Tibial nerve (tissue), 4 donors: ENCODE results near the gene ADI1. TPM values are rescaled to one million over a fixed set of nuclear protein-coding genes. Genes with fewer than 3 reads are reported as not detected.

Source experiments
- DNase-seq, 2 donors: peaks; one replicate each; pipeline ENCODE4 v3.0.0-alpha.2; 2019; ENCODE audit warnings: low spot score in 2 of 2
- H3K27ac ChIP-seq, 4 donors: fragments of 200-600 bp; sonication (generic) in 3 of 4; one replicate each; pipeline ENCODE4 v1.5.1; 2017 to 2019; ENCODE audit warnings: mild to moderate bottlenecking in 1 of 4
- H3K27me3 ChIP-seq, 2 donors: fragments of 200-600 bp; sonication (generic) in 1 of 2; one replicate each; pipeline versions ENCODE4 v1.5.1 to v1.6.0; 2017 to 2019
- H3K36me3 ChIP-seq, 3 donors: fragments of 200-600 bp; sonication (generic); one replicate each; pipeline ENCODE4 v1.5.1; 2018 to 2019
- H3K4me1 ChIP-seq, 4 donors: fragments of 200-600 bp; sonication (generic) in 3 of 4; one replicate each; pipeline ENCODE4 v1.5.1; 2017 to 2019
- H3K4me3 ChIP-seq, 4 donors: fragments of 200-600 bp; sonication (generic) in 3 of 4; one replicate each; pipeline ENCODE4 v1.5.1; 2017 to 2019; ENCODE audit warnings: mild to moderate bottlenecking in 1 of 4, moderate library complexity in 1 of 4
- H3K9me3 ChIP-seq, 4 donors: fragments of 200-600 bp; sonication (generic) in 3 of 4; one replicate each; pipeline ENCODE4 v1.5.1; 2017 to 2019
- EP300 ChIP-seq, 2 donors: sonication (generic); formaldehyde crosslinking; IDR thresholded peaks; one replicate each; pipeline ENCODE4 v1.6.1; 2017; ENCODE audit warnings: antibody characterized with exemption in 2 of 2, mild to moderate bottlenecking in 1 of 2
- POLR2A ChIP-seq, 2 donors: fragments of 450-650 bp; IDR thresholded peaks; one replicate each; pipeline ENCODE4 v1.6.1; 2017; ENCODE audit warnings: antibody characterized with exemption in 2 of 2, mild to moderate bottlenecking in 2 of 2, moderate library complexity in 2 of 2
- WGBS, 2 donors: methylation state at CpG; one replicate each; pipeline ENCODE4 v1.1.5; 2018; 5-methylcytosine and 5-hydroxymethylcytosine counted together
- total RNA-seq, 4 donors: library from RNA; depleted of rRNA; stranded (reverse); fragments of >200 nt; gene quantifications; one replicate each; pipeline ENCODE4 v1.1.0, GENCODE V29; 2016
- TF ChIP-seq, protein P1 (sequence below), 5 experiments: fragments of 200-600 bp in 3 of 5; fragments of 450-650 bp in 2 of 5; sonication (generic) in 3 of 5; IDR thresholded peaks; one replicate each; pipeline ENCODE4 v1.5.1; 2016 to 2019; ENCODE audit warnings: antibody characterized with exemption in 5 of 5, mild to moderate bottlenecking in 3 of 5, moderate library complexity in 2 of 5

ADI1 gene
- total RNA-seq, 4 donors from 2014 or later: 51.9 to 112 (median 106) TPM

- 91 to 94% methylated on average over 31 of the region's 31 CpGs for WGBS, 2 donors
- no peak for DNase-seq
- H3K4me3 ChIP-seq: no peak overlapping the region
- peak overlapping the region; percentile 78 to 95 (median 83) for H3K27ac ChIP-seq
- H3K4me1 ChIP-seq: peaks cover 6 to 70% (median 37%) of the 10 kb centered on the region in 4 donors
- peaks cover 0 to 69% (median 0%) of the 10 kb centered on the region in 3 donors for H3K36me3 ChIP-seq
- no peaks in the 10 kb centered on the region for H3K27me3 ChIP-seq
- TF ChIP-seq, protein P1, sequence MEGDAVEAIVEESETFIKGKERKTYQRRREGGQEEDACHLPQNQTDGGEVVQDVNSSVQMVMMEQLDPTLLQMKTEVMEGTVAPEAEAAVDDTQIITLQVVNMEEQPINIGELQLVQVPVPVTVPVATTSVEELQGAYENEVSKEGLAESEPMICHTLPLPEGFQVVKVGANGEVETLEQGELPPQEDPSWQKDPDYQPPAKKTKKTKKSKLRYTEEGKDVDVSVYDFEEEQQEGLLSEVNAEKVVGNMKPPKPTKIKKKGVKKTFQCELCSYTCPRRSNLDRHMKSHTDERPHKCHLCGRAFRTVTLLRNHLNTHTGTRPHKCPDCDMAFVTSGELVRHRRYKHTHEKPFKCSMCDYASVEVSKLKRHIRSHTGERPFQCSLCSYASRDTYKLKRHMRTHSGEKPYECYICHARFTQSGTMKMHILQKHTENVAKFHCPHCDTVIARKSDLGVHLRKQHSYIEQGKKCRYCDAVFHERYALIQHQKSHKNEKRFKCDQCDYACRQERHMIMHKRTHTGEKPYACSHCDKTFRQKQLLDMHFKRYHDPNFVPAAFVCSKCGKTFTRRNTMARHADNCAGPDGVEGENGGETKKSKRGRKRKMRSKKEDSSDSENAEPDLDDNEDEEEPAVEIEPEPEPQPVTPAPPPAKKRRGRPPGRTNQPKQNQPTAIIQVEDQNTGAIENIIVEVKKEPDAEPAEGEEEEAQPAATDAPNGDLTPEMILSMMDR (IDR thresholded peaks at IDR 0.05): no peak
- TF ChIP-seq EP300 (IDR thresholded peaks at IDR 0.05) (no peak), POLR2A (IDR thresholded peaks at IDR 0.05) (no peak)
- no peaks in the 10 kb centered on the region for H3K9me3 ChIP-seq
These were observed 50.9 kb downstream of the ADI1 start for GRCh38 chr2:3468296-3468988.

- TF ChIP-seq EP300 (IDR thresholded peaks at IDR 0.05): no peak
- TF ChIP-seq, protein P1 (IDR thresholded peaks at IDR 0.05): no peak
- TF ChIP-seq POLR2A (IDR thresholded peaks at IDR 0.05): no peak
- peak overlapping the region; percentile 78 to 95 (median 83) for H3K27ac ChIP-seq
- DNase-seq: no peak
- peaks cover 6 to 67% (median 37%) of the 10 kb centered on the region in 4 donors for H3K4me1 ChIP-seq
- no peaks in the 10 kb centered on the region for H3K27me3 ChIP-seq
- no peaks in the 10 kb centered on the region for H3K9me3 ChIP-seq
- no peak overlapping the region for H3K4me3 ChIP-seq
- 93% methylated on average over 12 to 15 of the region's 15 CpGs for WGBS, 2 donors
- peaks cover 0 to 73% (median 0%) of the 10 kb centered on the region in 3 donors for H3K36me3 ChIP-seq
These were observed 51.7 kb downstream of the ADI1 start for GRCh38 chr2:3467654-3468053.

- no peak for TF ChIP-seq POLR2A (IDR thresholded peaks at IDR 0.05)
- no peak for TF ChIP-seq EP300 (IDR thresholded peaks at IDR 0.05)
- TF ChIP-seq, protein P1 (IDR thresholded peaks at IDR 0.05): no peak
- no peak for DNase-seq
- Histone ChIP-seq H3K4me3 (no peak overlapping the region), H3K9me3 (no peaks in the 10 kb centered on the region), H3K4me1 (peaks cover 6 to 67% (median 39%) of the 10 kb centered on the region in 4 donors), H3K36me3 (peaks cover 0 to 66% (median 0%) of the 10 kb centered on the region in 3 donors), H3K27ac (peak overlapping the region in 2 of 4 donors; percentile 87 to 95), H3K27me3 (no peaks in the 10 kb centered on the region)
- 85 to 88% methylated on average over 14 of the region's 14 CpGs for WGBS, 2 donors
These were observed 52.4 kb downstream of the ADI1 start for GRCh38 chr2:3466966-3467365.

DNA sequence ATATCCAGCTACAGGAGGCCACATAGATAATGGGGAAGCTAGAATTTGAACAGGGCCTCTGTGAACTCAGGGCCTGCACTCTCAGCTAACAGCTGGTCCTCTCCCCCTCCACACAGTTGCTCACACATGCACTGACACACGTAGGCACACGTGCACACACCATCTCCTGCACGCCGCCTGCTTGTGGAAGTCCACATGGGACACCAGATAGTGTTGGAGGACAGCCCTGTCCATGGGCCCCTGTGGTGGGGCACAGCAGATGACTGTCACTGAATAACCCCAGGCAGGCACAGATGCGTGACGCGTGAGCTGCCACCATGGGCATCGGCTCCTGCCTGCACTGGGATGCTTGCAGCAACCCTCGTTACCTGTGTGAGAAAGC, 52.9 kb downstream of the ADI1 start:
- peak overlapping the region; percentile 65 to 95 (median 82) for H3K27ac ChIP-seq
- no peak overlapping the region for H3K4me3 ChIP-seq
- H3K27me3 ChIP-seq: no peaks in the 10 kb centered on the region
- H3K36me3 ChIP-seq: peaks cover 0 to 63% (median 0%) of the 10 kb centered on the region in 3 donors
- WGBS, 2 donors: 88 to 91% methylated on average over 9 of the region's 9 CpGs
- H3K9me3 ChIP-seq: no peaks in the 10 kb centered on the region
- peaks cover 6 to 67% (median 40%) of the 10 kb centered on the region in 4 donors for H3K4me1 ChIP-seq
- DNase-seq: no peak
- TF ChIP-seq, protein P1 (IDR thresholded peaks at IDR 0.05): no peak
- TF ChIP-seq EP300 (IDR thresholded peaks at IDR 0.05): no peak
- TF ChIP-seq POLR2A (IDR thresholded peaks at IDR 0.05): no peak

- Histone ChIP-seq H3K4me1 (peaks cover 6 to 65% (median 35%) of the 10 kb centered on the region in 4 donors), H3K27ac (peak overlapping the region; percentile 65 to 95 (median 82)), H3K36me3 (peaks cover 0 to 68% (median 0%) of the 10 kb centered on the region in 3 donors), H3K27me3 (no peaks in the 10 kb centered on the region), H3K9me3 (no peaks in the 10 kb centered on the region), H3K4me3 (no peak overlapping the region)
- peak; percentile 33 to 76 for TF ChIP-seq EP300 (IDR thresholded peaks at IDR 0.05)
- TF ChIP-seq POLR2A (IDR thresholded peaks at IDR 0.05): no peak
- WGBS, 2 donors: 57 to 72% methylated on average over 11 to 13 of the region's 13 CpGs
- DNase-seq: no peak
These were observed 53.4 kb downstream of the ADI1 start for GRCh38 chr2:3465844-3466481.
